ENCODE results near the gene NELFB.
"Not testable (repeated sequence)": the region's sequence is repeated elsewhere in the genome, so short reads cannot be mapped to it uniquely, and the experiment has no call there.

The NELFB gene

GRCh38 chr9:137234055-137234697 is 21.0 kb upstream of the NELFB start:
- in situ Hi-C loops (cut with HindIII; ENCODE audit: low sequenced_read_pairs): no loop called here

GRCh38 chr9:137234758-137235423 is 20.2 kb upstream of the NELFB start:
- in situ Hi-C loops (cut with HindIII; ENCODE audit: low sequenced_read_pairs): no loop called here

- in situ Hi-C loops (cut with HindIII; ENCODE audit: low sequenced_read_pairs): no loop called here
These were observed 19.5 kb upstream of the NELFB start for GRCh38 chr9:137235424-137236237.

GRCh38 chr9:137236238-137236935 is 18.7 kb upstream of the NELFB start:
- in situ Hi-C loops (cut with HindIII; ENCODE audit: low sequenced_read_pairs): no loop called here

- in situ Hi-C loops (cut with HindIII; ENCODE audit: low sequenced_read_pairs): no loop called here
These were observed 18.1 kb upstream of the NELFB start for GRCh38 chr9:137236936-137237421.

- in situ Hi-C loops (cut with HindIII; ENCODE audit: low sequenced_read_pairs): no loop called here
These were observed 17.1 kb upstream of the NELFB start for GRCh38 chr9:137237759-137238726.

GRCh38 chr9:137239541-137240200 is 15.5 kb upstream of the NELFB start:
- in situ Hi-C loops (cut with HindIII; ENCODE audit: low sequenced_read_pairs): not testable (repeated sequence)

- in situ Hi-C loops (cut with HindIII; ENCODE audit: low sequenced_read_pairs): no loop called here
These were observed 14.7 kb upstream of the NELFB start for GRCh38 chr9:137240318-137240840.

- in situ Hi-C loops (cut with HindIII; ENCODE audit: low sequenced_read_pairs): no loop called here
These were observed 14.2 kb upstream of the NELFB start, which contains the start of gene TUBB4B for GRCh38 chr9:137240841-137241489. Gene TUBB4B (plus strand): TSS chr9:137241287. CDS start chr9:137241361, 74 bp downstream.

- in situ Hi-C loops (cut with HindIII; ENCODE audit: low sequenced_read_pairs): no loop called here
These were observed 13.4 kb upstream of the NELFB start for GRCh38 chr9:137241490-137242268.

- in situ Hi-C loops (cut with HindIII; ENCODE audit: low sequenced_read_pairs): no loop called here
These were observed 12.6 kb upstream of the NELFB start for GRCh38 chr9:137242269-137243203.

GRCh38 chr9:137243266-137243625 is 11.9 kb upstream of the NELFB start:
- in situ Hi-C loops (cut with HindIII; ENCODE audit: low sequenced_read_pairs): not testable (repeated sequence)

GRCh38 chr9:137243626-137244485 is 11.3 kb upstream of the NELFB start:
- in situ Hi-C loops (cut with HindIII; ENCODE audit: low sequenced_read_pairs): no loop called here

GRCh38 chr9:137244486-137245449 is 10.4 kb upstream of the NELFB start:
- in situ Hi-C loops (cut with HindIII; ENCODE audit: low sequenced_read_pairs): no loop called here

Data from DLD1 (cell line).